WTC11 (cell line): ENCODE measurements around the gene SDK2. TPM values are rescaled to one million over a fixed set of nuclear protein-coding genes. Genes with fewer than 3 reads are reported as not detected.

ENCODE experiments used
- CREB1 ChIP-seq: sonication (generic); formaldehyde crosslinking; IDR thresholded peaks from 2 replicates; pipeline ENCODE4 v1.8.0; 2023; ENCODE audit warnings: mild to moderate bottlenecking, missing genetic modification reagents
- EMX1 ChIP-seq: fragments of 250-450 bp; sonication (Bioruptor Pico); IDR thresholded peaks from 2 replicates; pipeline ENCODE4 v1.8.0; 2021; ENCODE audit warnings: mild to moderate bottlenecking
- ESRRA ChIP-seq: sonication (generic); formaldehyde crosslinking; IDR thresholded peaks from 2 replicates; pipeline ENCODE4 v1.8.1; 2022; ENCODE audit warnings: mild to moderate bottlenecking, missing genetic modification reagents, borderline replicate concordance
- GABPB1 ChIP-seq: sonication (generic); formaldehyde crosslinking; IDR thresholded peaks from 2 replicates; pipeline ENCODE4 v1.8.1; 2023; ENCODE audit warnings: mild to moderate bottlenecking, missing genetic modification reagents
- GTF2I ChIP-seq: fragments of 250-450 bp; sonication (Bioruptor Pico); conservative IDR thresholded peaks from 2 replicates; pipeline ENCODE4 v1.4.0; 2021; ENCODE audit warnings: mild to moderate bottlenecking
- HMGA2 ChIP-seq: fragments of 250-450 bp; sonication (Bioruptor Pico); IDR thresholded peaks from 2 replicates; pipeline ENCODE4 v1.4.0; 2021; ENCODE audit warnings: mild to moderate bottlenecking, moderate library complexity
- JAZF1 ChIP-seq: fragments of 250-450 bp; sonication (Bioruptor Pico); IDR thresholded peaks from 2 replicates; pipeline ENCODE4 v1.9.0; 2021; ENCODE audit warnings: moderate library complexity, mild to moderate bottlenecking, inconsistent platforms
- JUN ChIP-seq: sonication (generic); formaldehyde crosslinking; IDR thresholded peaks from 2 replicates; pipeline ENCODE4 v1.8.0; 2023; ENCODE audit warnings: mild to moderate bottlenecking, missing genetic modification reagents
- MYBL2 ChIP-seq: sonication (generic); formaldehyde crosslinking; IDR thresholded peaks from 2 replicates; pipeline ENCODE4 v1.8.1; 2023; ENCODE audit warnings: mild to moderate bottlenecking, moderate library complexity, missing genetic modification reagents
- NFATC4 ChIP-seq: fragments of 250-450 bp; sonication (Bioruptor Pico); IDR thresholded peaks from 2 replicates; pipeline ENCODE4 v1.9.0; 2021; ENCODE audit warnings: mild to moderate bottlenecking
- NFE2L1 ChIP-seq: sonication (generic); formaldehyde crosslinking; IDR thresholded peaks from 2 replicates; pipeline ENCODE4 v1.8.1; 2023; ENCODE audit warnings: missing genetic modification reagents
- NFYB ChIP-seq: sonication (generic); formaldehyde crosslinking; conservative IDR thresholded peaks from 2 replicates; pipeline ENCODE4 v1.8.0; 2022; ENCODE audit warnings: low read depth, missing genetic modification reagents
- NR2C2 ChIP-seq: sonication (generic); formaldehyde crosslinking; IDR thresholded peaks from 2 replicates; pipeline ENCODE4 v1.8.0; 2022; ENCODE audit warnings: mild to moderate bottlenecking, missing genetic modification reagents
- NR3C1 ChIP-seq: sonication (generic); formaldehyde crosslinking; conservative IDR thresholded peaks from 2 replicates; pipeline ENCODE4 v1.8.1; 2023; ENCODE audit warnings: low read depth, mild to moderate bottlenecking, missing genetic modification reagents
- TCF7 ChIP-seq: sonication (generic); formaldehyde crosslinking; IDR thresholded peaks from 2 replicates; pipeline ENCODE4 v1.8.0; 2022; ENCODE audit warnings: mild to moderate bottlenecking, low read depth, missing genetic modification reagents, moderate library complexity
- TEAD1 ChIP-seq: sonication (generic); formaldehyde crosslinking; IDR thresholded peaks from 2 replicates; pipeline ENCODE4 v1.8.0; 2022; ENCODE audit warnings: mild to moderate bottlenecking, missing genetic modification reagents
- TEAD4 ChIP-seq: sonication (generic); formaldehyde crosslinking; IDR thresholded peaks from 2 replicates; pipeline ENCODE4 v1.8.0; 2022; ENCODE audit warnings: mild to moderate bottlenecking, missing genetic modification reagents
- ZNF219 ChIP-seq: sonication (generic); formaldehyde crosslinking; IDR thresholded peaks from 2 replicates; pipeline ENCODE4 v1.8.0; 2023; ENCODE audit warnings: missing genetic modification reagents, mild to moderate bottlenecking, borderline replicate concordance
- ZNF671 ChIP-seq: fragments of 250-450 bp; sonication (Bioruptor Pico); IDR thresholded peaks from 2 replicates; pipeline ENCODE4 v1.8.0; 2021; ENCODE audit warnings: mild to moderate bottlenecking
- total RNA-seq: library from RNA; stranded (reverse); gene quantifications from 3 replicates; pipeline ENCODE4 v1.2.3, GENCODE V29; 2021
- TF ChIP-seq, protein P1 (sequence below): sonication (generic); formaldehyde crosslinking; IDR thresholded peaks from 2 replicates; pipeline ENCODE4 v1.8.0; 2023; ENCODE audit warnings: missing genetic modification reagents, mild to moderate bottlenecking, borderline replicate concordance
- TF ChIP-seq, protein P2 (sequence below): sonication (generic); formaldehyde crosslinking; IDR thresholded peaks from 2 replicates; pipeline ENCODE4 v1.8.1; 2023; ENCODE audit warnings: mild to moderate bottlenecking, missing genetic modification reagents, moderate library complexity
- TF ChIP-seq, protein P3 (sequence below): fragments of 250-450 bp; sonication (Bioruptor Pico); IDR thresholded peaks from 2 replicates; pipeline ENCODE4 v1.8.0; 2021; ENCODE audit warnings: mild to moderate bottlenecking
- TF ChIP-seq, protein P4 (sequence below): fragments of 250-450 bp; sonication (Bioruptor Pico); IDR thresholded peaks from 2 replicates; pipeline ENCODE4 v1.9.0; 2021; ENCODE audit warnings: moderate library complexity, mild to moderate bottlenecking, inconsistent platforms, borderline replicate concordance
- TF ChIP-seq, protein P5 (sequence below): sonication (generic); formaldehyde crosslinking; IDR thresholded peaks from 2 replicates; pipeline ENCODE4 v1.8.1; 2023; ENCODE audit warnings: mild to moderate bottlenecking, missing genetic modification reagents, moderate library complexity
- TF ChIP-seq, protein P6 (sequence below): sonication (generic); formaldehyde crosslinking; IDR thresholded peaks from 2 replicates; pipeline ENCODE4 v1.8.1; 2022; ENCODE audit warnings: low read depth, mild to moderate bottlenecking, moderate library complexity, missing genetic modification reagents, borderline replicate concordance
- TF ChIP-seq, protein P7 (sequence below): sonication (generic); formaldehyde crosslinking; conservative IDR thresholded peaks from 2 replicates; pipeline ENCODE4 v1.8.1; 2023; ENCODE audit warnings: mild to moderate bottlenecking, low read depth, missing genetic modification reagents, moderate library complexity

Gene SDK2
- total RNA-seq, 1 experiment from 2014 or later: 14.8 TPM

DNA sequence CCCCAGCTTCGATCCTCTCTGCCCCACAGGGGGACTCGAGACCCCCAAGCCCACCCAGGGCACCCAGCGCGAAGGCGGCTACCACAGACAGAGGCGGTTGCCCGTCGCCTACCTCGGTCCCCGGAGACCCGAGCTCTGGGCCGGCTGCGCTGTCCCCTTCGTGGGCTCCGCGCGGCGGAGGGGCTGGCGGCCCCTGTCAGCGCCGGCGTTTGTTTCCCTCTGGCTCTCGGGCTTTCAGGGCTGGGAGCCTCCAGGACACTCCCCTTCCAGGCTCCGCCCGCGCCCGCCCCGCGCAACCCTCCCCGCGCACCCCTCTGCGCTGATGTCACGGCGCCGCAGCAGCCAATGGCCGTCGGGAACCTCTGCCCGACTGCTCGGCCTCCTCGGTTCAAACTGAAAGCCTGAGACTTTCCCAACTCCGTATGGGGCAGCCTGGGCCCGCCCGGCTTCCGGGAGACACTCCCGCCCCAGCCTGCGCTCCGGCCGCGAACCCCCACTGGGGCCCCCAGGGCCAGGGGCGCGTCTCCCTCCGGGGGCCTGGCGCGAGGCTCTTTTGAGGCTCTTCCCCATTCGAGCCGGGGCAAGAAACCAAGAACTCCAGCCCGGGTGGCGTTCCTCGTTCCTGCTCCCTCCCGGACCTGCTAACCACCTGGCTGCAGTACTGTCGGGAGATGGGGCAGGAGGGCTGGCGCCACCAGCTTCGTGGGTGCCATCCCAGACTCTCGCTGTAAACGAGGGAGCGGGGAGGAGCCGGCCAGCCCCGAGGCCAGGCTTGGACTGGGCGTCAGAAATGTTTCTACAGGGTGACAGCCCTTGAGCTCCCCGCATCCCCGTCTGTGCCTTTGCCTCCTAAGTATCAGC is 332.2 kb downstream of the SDK2 start, which contains the start of gene CDC42EP4 (continued):
- TF ChIP-seq, protein P1, sequence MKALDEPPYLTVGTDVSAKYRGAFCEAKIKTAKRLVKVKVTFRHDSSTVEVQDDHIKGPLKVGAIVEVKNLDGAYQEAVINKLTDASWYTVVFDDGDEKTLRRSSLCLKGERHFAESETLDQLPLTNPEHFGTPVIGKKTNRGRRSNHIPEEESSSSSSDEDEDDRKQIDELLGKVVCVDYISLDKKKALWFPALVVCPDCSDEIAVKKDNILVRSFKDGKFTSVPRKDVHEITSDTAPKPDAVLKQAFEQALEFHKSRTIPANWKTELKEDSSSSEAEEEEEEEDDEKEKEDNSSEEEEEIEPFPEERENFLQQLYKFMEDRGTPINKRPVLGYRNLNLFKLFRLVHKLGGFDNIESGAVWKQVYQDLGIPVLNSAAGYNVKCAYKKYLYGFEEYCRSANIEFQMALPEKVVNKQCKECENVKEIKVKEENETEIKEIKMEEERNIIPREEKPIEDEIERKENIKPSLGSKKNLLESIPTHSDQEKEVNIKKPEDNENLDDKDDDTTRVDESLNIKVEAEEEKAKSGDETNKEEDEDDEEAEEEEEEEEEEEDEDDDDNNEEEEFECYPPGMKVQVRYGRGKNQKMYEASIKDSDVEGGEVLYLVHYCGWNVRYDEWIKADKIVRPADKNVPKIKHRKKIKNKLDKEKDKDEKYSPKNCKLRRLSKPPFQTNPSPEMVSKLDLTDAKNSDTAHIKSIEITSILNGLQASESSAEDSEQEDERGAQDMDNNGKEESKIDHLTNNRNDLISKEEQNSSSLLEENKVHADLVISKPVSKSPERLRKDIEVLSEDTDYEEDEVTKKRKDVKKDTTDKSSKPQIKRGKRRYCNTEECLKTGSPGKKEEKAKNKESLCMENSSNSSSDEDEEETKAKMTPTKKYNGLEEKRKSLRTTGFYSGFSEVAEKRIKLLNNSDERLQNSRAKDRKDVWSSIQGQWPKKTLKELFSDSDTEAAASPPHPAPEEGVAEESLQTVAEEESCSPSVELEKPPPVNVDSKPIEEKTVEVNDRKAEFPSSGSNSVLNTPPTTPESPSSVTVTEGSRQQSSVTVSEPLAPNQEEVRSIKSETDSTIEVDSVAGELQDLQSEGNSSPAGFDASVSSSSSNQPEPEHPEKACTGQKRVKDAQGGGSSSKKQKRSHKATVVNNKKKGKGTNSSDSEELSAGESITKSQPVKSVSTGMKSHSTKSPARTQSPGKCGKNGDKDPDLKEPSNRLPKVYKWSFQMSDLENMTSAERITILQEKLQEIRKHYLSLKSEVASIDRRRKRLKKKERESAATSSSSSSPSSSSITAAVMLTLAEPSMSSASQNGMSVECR (CRISPR knock-in tag): peak; percentile 40; the same call in 1 of the 2 replicates
- TF ChIP-seq MYBL2 (no peak; the same call in 1 of the 2 replicates), ZNF671 (CRISPR knock-in tag) (no peak), JUN (no peak), NR2C2 (CRISPR knock-in tag) (no peak), NFE2L1 (CRISPR knock-in tag) (no peak), TCF7 (CRISPR knock-in tag) (no peak), NFATC4 (CRISPR knock-in tag) (no peak), NR3C1 (CRISPR knock-in tag) (no peak; the same call in 1 of the 2 replicates), GTF2I (no peak), GABPB1 (CRISPR knock-in tag) (peak; percentile 57), ZNF219 (CRISPR knock-in tag) (no peak), NFYB (no peak), JAZF1 (no peak), TEAD1 (CRISPR knock-in tag) (no peak), EMX1 (CRISPR knock-in tag) (no peak), ESRRA (CRISPR knock-in tag) (no peak), TEAD4 (CRISPR knock-in tag) (no peak), CREB1 (no peak), HMGA2 (CRISPR knock-in tag) (no peak)
- TF ChIP-seq, protein P2, sequence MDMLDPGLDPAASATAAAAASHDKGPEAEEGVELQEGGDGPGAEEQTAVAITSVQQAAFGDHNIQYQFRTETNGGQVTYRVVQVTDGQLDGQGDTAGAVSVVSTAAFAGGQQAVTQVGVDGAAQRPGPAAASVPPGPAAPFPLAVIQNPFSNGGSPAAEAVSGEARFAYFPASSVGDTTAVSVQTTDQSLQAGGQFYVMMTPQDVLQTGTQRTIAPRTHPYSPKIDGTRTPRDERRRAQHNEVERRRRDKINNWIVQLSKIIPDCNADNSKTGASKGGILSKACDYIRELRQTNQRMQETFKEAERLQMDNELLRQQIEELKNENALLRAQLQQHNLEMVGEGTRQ (CRISPR knock-in tag): no peak
- TF ChIP-seq, protein P3, sequence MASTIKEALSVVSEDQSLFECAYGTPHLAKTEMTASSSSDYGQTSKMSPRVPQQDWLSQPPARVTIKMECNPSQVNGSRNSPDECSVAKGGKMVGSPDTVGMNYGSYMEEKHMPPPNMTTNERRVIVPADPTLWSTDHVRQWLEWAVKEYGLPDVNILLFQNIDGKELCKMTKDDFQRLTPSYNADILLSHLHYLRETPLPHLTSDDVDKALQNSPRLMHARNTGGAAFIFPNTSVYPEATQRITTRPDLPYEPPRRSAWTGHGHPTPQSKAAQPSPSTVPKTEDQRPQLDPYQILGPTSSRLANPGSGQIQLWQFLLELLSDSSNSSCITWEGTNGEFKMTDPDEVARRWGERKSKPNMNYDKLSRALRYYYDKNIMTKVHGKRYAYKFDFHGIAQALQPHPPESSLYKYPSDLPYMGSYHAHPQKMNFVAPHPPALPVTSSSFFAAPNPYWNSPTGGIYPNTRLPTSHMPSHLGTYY: no peak
- TF ChIP-seq, protein P4, sequence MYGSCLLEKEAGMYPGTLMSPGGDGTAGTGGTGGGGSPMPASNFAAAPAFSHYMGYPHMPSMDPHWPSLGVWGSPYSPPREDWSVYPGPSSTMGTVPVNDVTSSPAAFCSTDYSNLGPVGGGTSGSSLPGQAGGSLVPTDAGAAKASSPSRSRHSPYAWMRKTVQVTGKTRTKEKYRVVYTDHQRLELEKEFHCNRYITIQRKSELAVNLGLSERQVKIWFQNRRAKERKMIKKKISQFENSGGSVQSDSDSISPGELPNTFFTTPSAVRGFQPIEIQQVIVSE: no peak
- TF ChIP-seq, protein P5, sequence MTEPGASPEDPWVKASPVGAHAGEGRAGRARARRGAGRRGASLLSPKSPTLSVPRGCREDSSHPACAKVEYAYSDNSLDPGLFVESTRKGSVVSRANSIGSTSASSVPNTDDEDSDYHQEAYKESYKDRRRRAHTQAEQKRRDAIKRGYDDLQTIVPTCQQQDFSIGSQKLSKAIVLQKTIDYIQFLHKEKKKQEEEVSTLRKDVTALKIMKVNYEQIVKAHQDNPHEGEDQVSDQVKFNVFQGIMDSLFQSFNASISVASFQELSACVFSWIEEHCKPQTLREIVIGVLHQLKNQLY: no peak
- TF ChIP-seq, protein P6, sequence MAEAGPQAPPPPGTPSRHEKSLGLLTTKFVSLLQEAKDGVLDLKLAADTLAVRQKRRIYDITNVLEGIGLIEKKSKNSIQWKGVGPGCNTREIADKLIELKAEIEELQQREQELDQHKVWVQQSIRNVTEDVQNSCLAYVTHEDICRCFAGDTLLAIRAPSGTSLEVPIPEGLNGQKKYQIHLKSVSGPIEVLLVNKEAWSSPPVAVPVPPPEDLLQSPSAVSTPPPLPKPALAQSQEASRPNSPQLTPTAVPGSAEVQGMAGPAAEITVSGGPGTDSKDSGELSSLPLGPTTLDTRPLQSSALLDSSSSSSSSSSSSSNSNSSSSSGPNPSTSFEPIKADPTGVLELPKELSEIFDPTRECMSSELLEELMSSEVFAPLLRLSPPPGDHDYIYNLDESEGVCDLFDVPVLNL (CRISPR knock-in tag): no peak
- TF ChIP-seq, protein P7, sequence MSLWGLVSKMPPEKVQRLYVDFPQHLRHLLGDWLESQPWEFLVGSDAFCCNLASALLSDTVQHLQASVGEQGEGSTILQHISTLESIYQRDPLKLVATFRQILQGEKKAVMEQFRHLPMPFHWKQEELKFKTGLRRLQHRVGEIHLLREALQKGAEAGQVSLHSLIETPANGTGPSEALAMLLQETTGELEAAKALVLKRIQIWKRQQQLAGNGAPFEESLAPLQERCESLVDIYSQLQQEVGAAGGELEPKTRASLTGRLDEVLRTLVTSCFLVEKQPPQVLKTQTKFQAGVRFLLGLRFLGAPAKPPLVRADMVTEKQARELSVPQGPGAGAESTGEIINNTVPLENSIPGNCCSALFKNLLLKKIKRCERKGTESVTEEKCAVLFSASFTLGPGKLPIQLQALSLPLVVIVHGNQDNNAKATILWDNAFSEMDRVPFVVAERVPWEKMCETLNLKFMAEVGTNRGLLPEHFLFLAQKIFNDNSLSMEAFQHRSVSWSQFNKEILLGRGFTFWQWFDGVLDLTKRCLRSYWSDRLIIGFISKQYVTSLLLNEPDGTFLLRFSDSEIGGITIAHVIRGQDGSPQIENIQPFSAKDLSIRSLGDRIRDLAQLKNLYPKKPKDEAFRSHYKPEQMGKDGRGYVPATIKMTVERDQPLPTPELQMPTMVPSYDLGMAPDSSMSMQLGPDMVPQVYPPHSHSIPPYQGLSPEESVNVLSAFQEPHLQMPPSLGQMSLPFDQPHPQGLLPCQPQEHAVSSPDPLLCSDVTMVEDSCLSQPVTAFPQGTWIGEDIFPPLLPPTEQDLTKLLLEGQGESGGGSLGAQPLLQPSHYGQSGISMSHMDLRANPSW: no peak
